Measurements from ENCODE around the gene KPNA3. TPM values are rescaled to one million over a fixed set of nuclear protein-coding genes. Genes with fewer than 3 reads are reported as not detected.
A peak's percentile ranks its signal among the peaks of the same experiment; 100 is the strongest.
"Not testable (repeated sequence)": the region's sequence is repeated elsewhere in the genome, so short reads cannot be mapped to it uniquely, and the experiment has no call there.

The KPNA3 gene
- total and polyA plus RNA-seq, 2 experiments from 2014 or later = 23.8 to 32.6 TPM

GRCh38 chr13:49716615-49717014 is 75.9 kb downstream of the KPNA3 start:
- Histone ChIP-seq H3K27me3 (no peaks in the 10 kb centered on the region), H3K4me1 (ENCODE audit: low read depth) (no peaks in the 10 kb centered on the region), H3K9me3 (ENCODE audit: low read depth) (no peaks in the 10 kb centered on the region), H3K4me3 (no peak overlapping the region), H3K36me3 (peaks cover 41% of the 10 kb centered on the region), H3K27ac (no peak overlapping the region)
- DNase-seq (ENCODE audit: low read depth in 1 of 2, low spot score in 1 of 2) = no peak
- no peak for TF ChIP-seq CTCF (IDR thresholded peaks at IDR 0.05; ENCODE audit: low read depth, low read length)

- Histone ChIP-seq H3K27ac (no peak overlapping the region), H3K9me3 (ENCODE audit: low read depth) (no peaks in the 10 kb centered on the region), H3K4me1 (ENCODE audit: low read depth) (no peaks in the 10 kb centered on the region), H3K27me3 (no peaks in the 10 kb centered on the region), H3K36me3 (peaks cover 31% of the 10 kb centered on the region), H3K4me3 (no peak overlapping the region)
- TF ChIP-seq CTCF (IDR thresholded peaks at IDR 0.05; ENCODE audit: low read depth, low read length) = no peak
- DNase-seq (ENCODE audit: low read depth in 1 of 2, low spot score in 1 of 2) = no peak
Observed at GRCh38 chr13:49714757-49715156, 77.7 kb downstream of the KPNA3 start.

- Histone ChIP-seq H3K36me3 (peaks cover 20% of the 10 kb centered on the region), H3K4me1 (ENCODE audit: low read depth) (no peaks in the 10 kb centered on the region), H3K27me3 (no peaks in the 10 kb centered on the region), H3K9me3 (ENCODE audit: low read depth) (no peaks in the 10 kb centered on the region), H3K27ac (peak overlapping the region; percentile 61), H3K4me3 (no peak overlapping the region)
- DNase-seq (ENCODE audit: low read depth in 1 of 2, low spot score in 1 of 2) = peak in 1 of 2 donors; percentile 79
- no peak for TF ChIP-seq CTCF (IDR thresholded peaks at IDR 0.05; ENCODE audit: low read depth, low read length)
Observed at GRCh38 chr13:49711218-49711863, 81.1 kb downstream of the KPNA3 start.

- not testable (repeated sequence) for H3K9me3 ChIP-seq (ENCODE audit: low read depth); DNase-seq (ENCODE audit: low read depth in 1 of 2, low spot score in 1 of 2); H3K27ac ChIP-seq; H3K4me1 ChIP-seq (ENCODE audit: low read depth); H3K4me3 ChIP-seq; H3K27me3 ChIP-seq
- peaks cover 47% of the 10 kb centered on the region for H3K36me3 ChIP-seq
Observed at GRCh38 chr13:49704264-49704663, 88.2 kb downstream of the KPNA3 start.

- no peak overlapping the region for H3K27ac ChIP-seq
- no peak overlapping the region for H3K4me3 ChIP-seq
- TF ChIP-seq CTCF (IDR thresholded peaks at IDR 0.05; ENCODE audit: low read depth, low read length) = no peak
- H3K36me3 ChIP-seq = peaks cover 38% of the 10 kb centered on the region
- no peaks in the 10 kb centered on the region for H3K27me3 ChIP-seq
- H3K9me3 ChIP-seq (ENCODE audit: low read depth) = no peaks in the 10 kb centered on the region
- no peaks in the 10 kb centered on the region for H3K4me1 ChIP-seq (ENCODE audit: low read depth)
- DNase-seq (ENCODE audit: low read depth in 1 of 2, low spot score in 1 of 2) = no peak
Observed at GRCh38 chr13:49701491-49701890, 91.0 kb downstream of the KPNA3 start.

- H3K4me1 ChIP-seq (ENCODE audit: low read depth) = no peaks in the 10 kb centered on the region
- no peak overlapping the region for H3K4me3 ChIP-seq
- DNase-seq (ENCODE audit: low read depth in 1 of 2, low spot score in 1 of 2) = no peak
- H3K27ac ChIP-seq = no peak overlapping the region
- no peak for TF ChIP-seq CTCF (IDR thresholded peaks at IDR 0.05; ENCODE audit: low read depth, low read length)
- H3K36me3 ChIP-seq = peaks cover 19% of the 10 kb centered on the region
- no peaks in the 10 kb centered on the region for H3K9me3 ChIP-seq (ENCODE audit: low read depth)
- no peaks in the 10 kb centered on the region for H3K27me3 ChIP-seq
Observed at GRCh38 chr13:49697468-49697867, 95.0 kb downstream of the KPNA3 start.
